H1 (cell line): ENCODE results near the gene CST4. TPM values are rescaled to one million over a fixed set of nuclear protein-coding genes. Genes with fewer than 3 reads are reported as not detected.

Experiments
- CTCF ChIA-PET: fragments of 300-600 bp; sonication (Branson Sonifier 250); formaldehyde crosslinking; loops from one replicate; lab custom pipeline; 2021; ENCODE audit not compliant: partially characterized antibody; lab: Charles Lee
- POLR2A ChIA-PET: fragments of 300-600 bp; sonication (Branson Sonifier 250); formaldehyde crosslinking; loops from one replicate; lab custom pipeline; 2021; ENCODE audit warnings: inconsistent platforms; ENCODE audit not compliant: partially characterized antibody; lab: Charles Lee
- DNase-seq, 2 experiments: peaks; one replicate each; pipeline versions ENCODE4 v3.0.0 to v3.0.0-alpha.2; 2010 to 2022; ENCODE audit warnings: low spot score in 2 of 2, low read depth in 1 of 2, mixed read lengths in 1 of 2
- FAIRE-seq: peaks from 2 replicates; lab custom pipeline; 2011; peaks lifted over from hg19 to GRCh38; lab: Jason Lieb, UNC
- H2AFZ ChIP-seq: 2 replicates; pipeline ENCODE4 v1.8.1; 2012; ENCODE audit warnings: low read length, inconsistent platforms
- H2AK5ac ChIP-seq: 2 replicates; pipeline ENCODE4 v1.6.1; 2013; ENCODE audit warnings: low read depth, low read length
- H2BK120ac ChIP-seq: replicated peaks from 2 replicates; pipeline ENCODE3; 2013; ENCODE audit warnings: low read depth, low read length, inconsistent platforms
- H2BK12ac ChIP-seq: 2 replicates; pipeline ENCODE4 v1.6.1; 2013; ENCODE audit warnings: low read depth, low read length
- H2BK15ac ChIP-seq: 2 replicates; pipeline ENCODE4 v1.6.1; 2013; ENCODE audit warnings: low read length
- H2BK20ac ChIP-seq: 2 replicates; pipeline ENCODE4 v1.6.1; 2013; ENCODE audit warnings: low read length
- H2BK5ac ChIP-seq: 2 replicates; pipeline ENCODE4 v1.6.1; 2013; ENCODE audit warnings: low read depth, low read length
- H3K14ac ChIP-seq: 2 replicates; pipeline ENCODE4 v1.6.1; 2013; ENCODE audit warnings: inconsistent platforms; ENCODE audit not compliant: insufficient read length
- H3K18ac ChIP-seq: 2 replicates; pipeline ENCODE4 v1.6.1; 2013; ENCODE audit warnings: low read length; ENCODE audit errors: extremely low read depth
- H3K23ac ChIP-seq: 2 replicates; pipeline ENCODE4 v1.6.1; 2013; ENCODE audit warnings: inconsistent platforms; ENCODE audit not compliant: insufficient read length
- H3K23me2 ChIP-seq: 2 replicates; pipeline ENCODE4 v1.6.1; 2013; ENCODE audit warnings: low read depth, low read length
- H3K27ac ChIP-seq: 2 replicates; pipeline ENCODE4 v1.6.1; 2011; ENCODE audit warnings: low read depth, low read length, inconsistent platforms
- H3K27me3 ChIP-seq, 4 experiments: replicated peaks in 1 of 4; 1 replicate in 1 of 4; 2 replicates in 3 of 4; pipeline versions ENCODE4 v1.6.1 to v1.8.1; 2011 to 2013; ENCODE audit warnings: low read length in 3 of 4, mild to moderate bottlenecking in 3 of 4, inconsistent platforms in 2 of 4, mixed read lengths in 2 of 4, moderate library complexity in 1 of 4; ENCODE audit not compliant: control insufficient read depth in 3 of 4, insufficient read depth in 3 of 4; ENCODE audit errors: extremely low read depth in 1 of 4
- H3K36me3 ChIP-seq, 4 experiments: 2 replicates each; pipeline versions ENCODE4 v1.6.1 to v1.8.1; 2011 to 2013; ENCODE audit warnings: mild to moderate bottlenecking in 4 of 4, low read length in 3 of 4, moderate library complexity in 2 of 4, control low read depth in 1 of 4, inconsistent platforms in 1 of 4; ENCODE audit not compliant: insufficient read depth in 4 of 4, control insufficient read depth in 2 of 4
- H3K4ac ChIP-seq: replicated peaks from 2 replicates; pipeline ENCODE3; 2013; ENCODE audit warnings: low read length, low read depth, mixed read lengths, inconsistent platforms; ENCODE audit not compliant: insufficient read length
- H3K4me1 ChIP-seq, 4 experiments: replicated peaks in 1 of 4; 1 replicate in 1 of 4; 2 replicates in 3 of 4; pipeline versions ENCODE4 v1.6.1 to v1.8.1; 2011 to 2013; ENCODE audit warnings: low read length in 3 of 4, inconsistent platforms in 2 of 4, mixed read lengths in 1 of 4; ENCODE audit not compliant: insufficient read depth in 4 of 4, control insufficient read depth in 3 of 4
- H3K4me2 ChIP-seq, 2 experiments: 2 replicates each; pipeline versions ENCODE4 v1.6.1 to v1.8.1; 2011 to 2013; ENCODE audit warnings: low read depth in 2 of 2, low read length in 2 of 2, control low read depth in 1 of 2, inconsistent platforms in 1 of 2, mild to moderate bottlenecking in 1 of 2; ENCODE audit not compliant: insufficient read depth in 1 of 2
- H3K4me3 ChIP-seq, 4 experiments: fragments of 200-600, 300-600 bp in 1 of 4; sonication (generic), shearing (Covaris generic), sonication (Bioruptor Twin) in 1 of 4; 2 replicates each; pipeline versions ENCODE4 v1.5.1 to v1.8.1; 2011 to 2016; ENCODE audit warnings: low read length in 4 of 4, low read depth in 3 of 4, control low read depth in 2 of 4, inconsistent platforms in 2 of 4, mild to moderate bottlenecking in 2 of 4, mixed read lengths in 1 of 4, moderate library complexity in 1 of 4; ENCODE audit not compliant: insufficient read depth in 2 of 4; ENCODE audit errors: extremely low read depth in 1 of 4
- H3K56ac ChIP-seq: replicated peaks from 2 replicates; pipeline ENCODE3; 2013; ENCODE audit warnings: low read depth, mild to moderate bottlenecking, mixed read lengths, low read length, inconsistent platforms; ENCODE audit not compliant: insufficient read length
- H3K79me1 ChIP-seq: 2 replicates; pipeline ENCODE4 v1.6.1; 2013; ENCODE audit warnings: low read depth, low read length, control low read depth
- H3K79me2 ChIP-seq, 2 experiments: 2 replicates each; pipeline versions ENCODE4 v1.6.1 to v1.8.1; 2012 to 2013; ENCODE audit warnings: low read length in 2 of 2, mild to moderate bottlenecking in 2 of 2, inconsistent platforms in 1 of 2; ENCODE audit not compliant: insufficient read depth in 2 of 2, control insufficient read depth in 1 of 2
- H3K9ac ChIP-seq, 4 experiments: replicated peaks in 1 of 4; 1 replicate in 1 of 4; 2 replicates in 3 of 4; pipeline versions ENCODE4 v1.6.1 to v1.8.1; 2011 to 2013; ENCODE audit warnings: low read depth in 3 of 4, low read length in 3 of 4, control low read depth in 2 of 4, mild to moderate bottlenecking in 2 of 4, moderate library complexity in 2 of 4, inconsistent platforms in 1 of 4; ENCODE audit errors: extremely low read depth in 1 of 4
- H3K9me3 ChIP-seq, 2 experiments: 2 replicates each; pipeline versions ENCODE4 v1.6.1 to v1.8.1; 2012 to 2013; ENCODE audit warnings: mild to moderate bottlenecking in 2 of 2, moderate library complexity in 2 of 2, control low read depth in 1 of 2, inconsistent platforms in 1 of 2, low read depth in 1 of 2, low read length in 1 of 2, mixed read lengths in 1 of 2; ENCODE audit not compliant: insufficient read depth in 2 of 2
- H4K20me1 ChIP-seq, 2 experiments: replicated peaks in 1 of 2; 2 replicates each; pipeline versions ENCODE3 to v1.8.1; 2011 to 2013; ENCODE audit warnings: inconsistent platforms in 2 of 2, low read length in 2 of 2, mild to moderate bottlenecking in 1 of 2; ENCODE audit not compliant: insufficient read depth in 2 of 2, control insufficient read depth in 1 of 2
- H4K5ac ChIP-seq: 2 replicates; pipeline ENCODE4 v1.6.1; 2013; ENCODE audit warnings: low read length, low read depth, mixed read lengths, inconsistent platforms; ENCODE audit not compliant: insufficient read length
- H4K8ac ChIP-seq: 2 replicates; pipeline ENCODE4 v1.8.0; 2013; ENCODE audit warnings: mild to moderate bottlenecking, moderate library complexity, low read length, inconsistent platforms; ENCODE audit not compliant: insufficient read depth; ENCODE audit errors: extremely low read depth
- H4K91ac ChIP-seq: replicated peaks from 2 replicates; pipeline ENCODE3; 2013; ENCODE audit warnings: low read length, mixed read lengths, inconsistent platforms; ENCODE audit not compliant: insufficient read length
- WGBS, 2 experiments: shearing (Covaris generic) in 1 of 2; methylation state at CpG; one replicate each; pipeline versions ENCODE4 v1.1.6 to v1.1.7; 2013 to 2015; ENCODE audit warnings: low lambda C conversion rate in 2 of 2, mixed read lengths in 2 of 2, inconsistent platforms in 1 of 2, low coverage in 1 of 2, missing lambda C conversion rate in 1 of 2; ENCODE audit not compliant: insufficient replicate concordance in 2 of 2, insufficient coverage in 1 of 2, insufficient read length in 1 of 2; ENCODE audit errors: extremely low coverage in 1 of 2, missing lambda C conversion rate in 1 of 2; 5-methylcytosine and 5-hydroxymethylcytosine counted together
- polyA plus RNA-seq, 7 experiments: library from polyadenylated mRNA; depleted of rRNA in 3 of 7; stranded (reverse) in 5 of 7; unstranded in 2 of 7; fragments of >200 nt in 5 of 7; fragments of 200-250 nt in 2 of 7; gene quantifications; 1 replicate in 5 of 7; 2 replicates in 1 of 7; 4 replicates in 1 of 7; pipeline versions ENCODE4 v1.2.1 to v1.2.3, GENCODE V29; 2011 to 2013; ENCODE audit warnings: missing spikeins in 2 of 7, mixed read lengths in 2 of 7
- total RNA-seq: library from RNA; stranded (reverse); fragmentation: NEBNext Ultra II Directional; extraction: Animal tissue kit (Norgen Biotek cat#: 25700); gene quantifications from 2 replicates; pipeline ENCODE4 v1.2.1, GENCODE V29; 2021

CST4 gene
- total and polyA plus RNA-seq, 2 of the 8 experiments (the other 6 are each of a cell fraction or from before 2014, with no cell fraction given), result not detected

DNA sequence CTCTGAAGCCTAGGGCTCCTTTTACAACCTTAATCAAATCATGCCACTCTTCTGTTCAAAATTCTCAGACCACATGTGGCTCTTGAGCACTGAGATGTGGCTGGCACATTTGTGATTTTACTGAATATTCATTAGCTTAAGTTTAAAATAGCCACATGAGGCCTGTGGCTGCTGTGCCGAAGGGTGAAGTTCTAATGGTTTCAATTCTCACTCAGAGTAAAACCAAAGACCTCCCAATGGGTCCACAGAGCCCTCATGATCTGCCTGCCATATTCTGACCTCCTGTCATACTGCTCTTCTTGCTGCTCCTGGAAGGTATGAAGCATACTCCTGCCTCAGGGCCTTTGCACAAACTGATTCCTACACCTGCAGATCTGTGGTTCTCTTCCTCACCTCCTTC is 43.3 kb downstream of the CST4 start:
- H3K36me3 ChIP-seq, result no peaks in the 10 kb centered on the region
- H2AFZ ChIP-seq, result no peak overlapping the region
- H2BK15ac ChIP-seq, result no peak overlapping the region
- H3K23me2 ChIP-seq, result no peaks in the 10 kb centered on the region; the same call in 1 of the 2 replicates
- no peak overlapping the region for H4K8ac ChIP-seq
- H4K91ac ChIP-seq, result no peak overlapping the region
- H2BK5ac ChIP-seq, result no peak overlapping the region
- no peak overlapping the region for H3K4me2 ChIP-seq
- H4K5ac ChIP-seq, result no peak overlapping the region
- H3K4me3 ChIP-seq, result no peak overlapping the region
- H3K23ac ChIP-seq, result no peak overlapping the region
- ChIA-PET POLR2A (no interaction called here), CTCF (interaction anchor here (0.9 to 1.6 kb wide), 2 partner anchors 23 to 35 kb away, joined by 3 to 4 read pairs; no protein-coding TSS in a partner anchor)
- H2AK5ac ChIP-seq, result no peak overlapping the region
- H3K79me2 ChIP-seq, result no peaks in the 10 kb centered on the region
- peaks cover 0 to 1% (median 0%) of the 10 kb centered on the region in 4 experiments; a peak in 4 of 7 replicates for H3K4me1 ChIP-seq
- H3K9me3 ChIP-seq, result no peaks in the 10 kb centered on the region
- no peak for FAIRE-seq
- no peak overlapping the region for H3K4ac ChIP-seq
- no peak overlapping the region for H2BK20ac ChIP-seq
- H2BK12ac ChIP-seq, result no peak overlapping the region
- no peak overlapping the region for H3K9ac ChIP-seq
- H3K79me1 ChIP-seq, result no peaks in the 10 kb centered on the region
- no peak overlapping the region for H3K56ac ChIP-seq
- H3K14ac ChIP-seq, result no peak overlapping the region
- no peak overlapping the region for H3K27ac ChIP-seq
- 93% methylated on average over 1 of the region's 1 CpG; no CpG with 5 or more reads in 1 of the 2 experiments for WGBS, 2 experiments
- no peak overlapping the region for H2BK120ac ChIP-seq
- DNase-seq, result no peak
- no peak overlapping the region for H3K18ac ChIP-seq
- no peaks in the 10 kb centered on the region for H4K20me1 ChIP-seq
- no peaks in the 10 kb centered on the region; a peak in 1 of 7 replicates for H3K27me3 ChIP-seq
